Middle frontal gyrus (tissue), 1 donor: ENCODE data around the gene GAL3ST2.
"Not testable (repeated sequence)": the region's sequence is repeated elsewhere in the genome, so short reads cannot be mapped to it uniquely, and the experiment has no call there.

Experiments used
- DNase-seq: peaks from one replicate; pipeline ENCODE4 v3.0.0-alpha.2; 2015; ENCODE audit warnings: low spot score; ENCODE audit errors: extremely low spot score

GAL3ST2 gene

GRCh38 chr2:241767464-241768250, 9.0 kb upstream of the GAL3ST2 start:
- no peak for DNase-seq

GRCh38 chr2:241768251-241768711, 8.3 kb upstream of the GAL3ST2 start:
- DNase-seq: no peak

- DNase-seq: no peak
Measured at GRCh38 chr2:241768850-241769249, 7.8 kb upstream of the GAL3ST2 start.

GRCh38 chr2:241769819-241770184, 6.8 kb upstream of the GAL3ST2 start:
- DNase-seq: no peak

- DNase-seq: no peak
Measured at GRCh38 chr2:241770185-241770935, 6.3 kb upstream of the GAL3ST2 start.

- no peak for DNase-seq
Measured at GRCh38 chr2:241770936-241771285, 5.7 kb upstream of the GAL3ST2 start.

GRCh38 chr2:241771286-241772062, 5.1 kb upstream of the GAL3ST2 start:
- no peak for DNase-seq

GRCh38 chr2:241772063-241772499, 4.5 kb upstream of the GAL3ST2 start:
- no peak for DNase-seq

GRCh38 chr2:241773511-241774418, 2.9 kb upstream of the GAL3ST2 start:
- no peak for DNase-seq

- no peak for DNase-seq
Measured at GRCh38 chr2:241774419-241775222, 2.0 kb upstream of the GAL3ST2 start.

- DNase-seq: no peak
Measured at GRCh38 chr2:241775223-241776177, 1.1 kb upstream of the GAL3ST2 start.

- DNase-seq: no peak
Measured at GRCh38 chr2:241777170-241777685, 606 bp downstream of the GAL3ST2 start.

GRCh38 chr2:241777686-241778627, 1.3 kb downstream of the GAL3ST2 start:
- no peak for DNase-seq

- no peak for DNase-seq
Measured at GRCh38 chr2:241780939-241781569, 4.4 kb downstream of the GAL3ST2 start.

- DNase-seq: not testable (repeated sequence)
Measured at GRCh38 chr2:241782053-241782452, 5.4 kb downstream of the GAL3ST2 start.

GRCh38 chr2:241788135-241788534, 11.5 kb downstream of the GAL3ST2 start:
- no peak for DNase-seq

- DNase-seq: no peak
Measured at GRCh38 chr2:241788572-241788971, 11.9 kb downstream of the GAL3ST2 start.
